Ureter (tissue), 1 donor: Measurements from ENCODE around the gene SFT2D2. TPM values are rescaled to one million over a fixed set of nuclear protein-coding genes. Genes with fewer than 3 reads are reported as not detected.

Source experiments
- DNase-seq: peaks from one replicate; pipeline ENCODE4 v3.0.0-alpha.2; 2020; ENCODE audit warnings: low spot score
- total RNA-seq: library from RNA; stranded (reverse); gene quantifications from one replicate; pipeline ENCODE4 v1.2.4, GENCODE V29; 2023
- donor health status: DM: yes; HTN: yes; CAD: no.

Gene SFT2D2
- total RNA-seq, 1 donor from 2014 or later, result 49.4 TPM

DNA sequence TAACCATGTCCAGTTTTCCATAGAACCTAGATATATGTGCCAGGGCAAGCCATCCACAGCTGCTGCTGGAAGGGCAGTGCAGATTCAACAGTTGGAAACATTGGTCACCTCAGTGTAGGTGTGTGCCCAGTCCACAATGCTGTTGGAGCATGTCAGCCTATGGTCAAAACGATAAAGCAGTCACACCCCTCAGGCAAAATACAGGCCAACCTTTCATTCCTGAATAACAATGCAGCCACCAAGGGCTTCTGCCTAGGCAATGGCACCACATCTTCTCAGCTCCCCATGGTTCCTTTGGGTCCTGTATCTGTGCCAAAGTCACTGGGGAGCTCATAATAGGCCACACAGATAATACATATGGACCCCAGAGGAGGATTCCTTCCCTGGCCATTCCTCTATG is 39.8 kb downstream of the SFT2D2 start:
- no peak for DNase-seq

DNA sequence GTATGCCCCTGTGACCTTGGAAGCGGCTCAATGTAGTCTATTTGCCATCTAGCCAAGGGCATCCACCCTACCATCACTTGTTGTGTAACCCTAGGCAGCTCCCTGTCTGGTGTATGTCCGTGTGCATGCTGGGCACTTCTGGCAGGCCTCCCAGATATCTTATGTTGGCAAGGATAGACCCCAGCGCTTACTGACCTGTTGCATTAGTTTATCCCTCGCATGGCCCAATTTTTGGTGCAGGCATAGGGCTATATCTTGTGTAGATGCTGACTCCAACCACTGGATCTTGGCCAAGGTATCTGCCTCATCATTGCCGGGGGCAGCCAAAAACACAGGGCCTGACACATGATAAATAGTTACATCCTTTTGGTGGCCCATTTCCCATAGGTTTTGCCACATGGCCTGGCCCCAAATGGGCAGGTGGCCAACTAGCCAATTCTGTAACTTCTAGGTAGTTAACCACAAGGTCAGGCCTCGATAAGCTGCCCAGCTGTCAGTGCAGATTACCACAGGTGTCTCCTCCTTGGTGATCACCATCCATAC is 40.9 kb downstream of the SFT2D2 start:
- DNase-seq, result no peak

DNA sequence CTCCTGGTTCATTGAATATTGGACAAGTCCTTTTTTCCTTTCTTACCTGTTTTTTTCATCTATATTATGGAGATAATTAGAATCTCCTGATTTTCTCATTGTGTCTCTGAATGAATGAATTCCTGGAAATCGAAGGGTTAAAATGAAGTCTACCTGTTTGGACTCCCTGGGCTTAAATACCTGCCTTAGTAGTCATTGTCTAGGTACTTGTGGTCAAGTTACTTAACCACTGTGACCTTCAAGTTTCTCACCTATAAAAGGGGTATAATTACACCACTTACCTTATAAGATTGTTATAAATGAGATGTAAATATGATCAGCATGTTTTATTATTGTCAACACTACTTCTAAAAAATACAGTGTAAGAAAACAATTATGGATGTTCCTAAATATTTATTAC is 45.8 kb downstream of the SFT2D2 start:
- DNase-seq, result no peak

DNA sequence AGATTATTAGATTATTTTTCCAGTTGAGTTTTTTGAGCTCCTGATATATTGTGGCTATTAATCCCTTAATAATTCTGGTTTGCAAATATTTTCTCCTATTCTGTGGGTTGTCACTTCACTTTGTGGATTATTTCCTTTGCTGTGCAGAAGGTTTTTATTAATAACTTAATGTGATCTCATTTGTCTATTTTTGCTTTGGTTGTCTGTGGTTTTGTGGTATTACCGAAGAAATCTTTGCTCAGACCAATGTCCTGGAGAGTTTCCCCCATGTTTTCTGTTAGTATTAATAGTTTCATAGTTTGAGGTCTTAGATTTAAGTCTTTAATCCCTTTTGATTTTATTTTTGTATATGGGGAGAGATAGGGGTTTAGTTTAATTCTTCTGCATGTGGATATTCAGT is 47.8 kb downstream of the SFT2D2 start:
- DNase-seq, result no peak

DNA sequence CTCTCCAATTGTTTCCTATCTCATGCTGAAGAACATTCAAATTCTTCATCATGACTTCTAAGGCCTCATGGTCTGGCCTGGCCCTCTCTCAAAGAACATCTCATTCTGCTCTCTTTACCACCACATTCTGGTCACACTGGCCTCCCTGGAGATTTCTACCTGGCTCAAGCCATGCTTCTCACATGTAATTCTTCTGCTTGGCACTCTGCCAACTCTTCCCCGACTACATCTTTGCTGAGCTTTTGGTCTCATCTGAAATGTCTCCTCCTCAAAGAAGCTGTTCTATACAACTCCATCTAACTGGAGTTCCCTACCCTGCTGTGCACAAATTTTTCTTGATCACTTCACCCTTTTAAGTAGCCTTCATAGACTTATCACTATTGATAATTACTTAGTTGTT is 53.4 kb downstream of the SFT2D2 start:
- no peak for DNase-seq

DNA sequence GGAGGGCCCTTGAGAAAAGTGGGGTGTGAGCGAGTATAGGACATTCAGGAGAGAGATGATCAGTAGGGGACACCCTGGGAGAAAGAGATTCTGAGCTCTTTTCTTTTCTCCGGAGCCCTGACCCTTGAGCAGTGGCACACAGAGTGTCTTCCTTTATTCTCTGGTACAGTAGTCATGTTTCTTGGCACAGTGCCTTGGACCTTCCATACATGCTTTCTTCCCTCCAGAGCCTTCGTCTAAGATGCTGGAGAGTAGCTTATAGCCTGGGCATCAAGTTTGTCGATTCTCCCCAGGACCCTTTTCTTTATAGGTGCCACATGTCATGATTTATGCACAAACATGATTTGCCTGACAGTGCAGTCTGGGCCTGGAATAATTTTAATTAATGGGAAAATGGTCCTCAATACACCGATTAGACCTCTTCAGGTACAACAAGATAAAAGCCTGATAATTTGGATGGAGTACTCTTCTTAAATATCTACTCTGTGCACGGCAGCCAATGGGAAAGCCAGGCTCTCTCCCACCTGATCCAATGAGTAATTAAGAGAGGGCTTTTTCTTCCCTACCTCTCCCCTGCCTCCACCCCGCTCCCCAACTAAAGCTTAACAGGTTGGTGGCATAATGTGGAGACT is 54.6 kb downstream of the SFT2D2 start, which contains the start of gene TBX19:
Gene TBX19 (plus strand): TSS at position 582 of the 632 bp plus-strand sequence. CDS start 214 bp downstream, outside the sequence.
- DNase-seq, result no peak

DNA sequence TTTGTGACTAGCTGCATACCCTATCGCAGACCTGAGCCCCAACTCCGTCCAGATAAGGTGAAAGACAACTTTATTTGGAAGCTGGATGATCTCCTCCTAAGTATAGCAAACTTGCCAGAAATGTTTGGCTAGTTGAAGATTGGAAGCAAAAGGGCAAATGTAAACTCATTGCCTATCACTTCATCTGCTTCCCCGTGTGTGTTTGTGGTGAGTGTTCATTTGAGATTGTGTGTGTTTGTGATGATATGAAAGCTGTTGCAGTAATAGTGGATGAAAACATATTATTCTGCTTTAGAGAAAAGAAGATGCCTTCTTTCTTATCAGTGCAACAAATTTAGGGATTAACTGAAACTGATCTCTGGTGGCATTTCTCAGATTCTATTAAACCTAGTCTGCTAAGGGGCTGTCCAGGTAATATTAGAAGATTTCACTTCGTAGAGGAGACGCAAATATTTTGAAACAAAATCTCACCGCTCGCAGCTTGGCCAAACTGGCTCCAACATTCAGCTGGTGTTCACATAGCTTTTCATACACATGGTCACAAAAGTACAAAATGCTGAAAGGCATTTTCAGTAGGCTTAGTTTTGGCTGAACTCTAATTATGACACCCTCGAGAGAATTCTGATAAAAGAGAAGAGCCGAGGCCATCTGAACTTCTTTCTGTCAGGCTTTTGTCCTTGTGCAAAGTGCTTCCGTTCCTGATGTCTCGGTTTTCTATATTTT is 56.0 kb downstream of the SFT2D2 start:
- no peak for DNase-seq

DNA sequence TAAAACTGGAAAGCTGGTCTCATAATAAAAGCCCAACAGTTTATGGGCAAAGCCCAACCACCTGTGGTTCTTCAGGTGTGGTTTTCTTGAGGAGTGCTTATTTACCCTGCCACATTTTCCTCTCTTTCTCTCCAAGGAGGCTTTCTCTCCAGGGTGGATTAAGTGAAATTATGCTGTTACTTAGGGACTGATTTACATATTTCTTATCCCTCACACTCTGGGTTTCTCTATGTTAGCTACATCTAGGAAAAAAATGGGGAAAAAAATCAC is 59.7 kb downstream of the SFT2D2 start:
- no peak for DNase-seq

DNA sequence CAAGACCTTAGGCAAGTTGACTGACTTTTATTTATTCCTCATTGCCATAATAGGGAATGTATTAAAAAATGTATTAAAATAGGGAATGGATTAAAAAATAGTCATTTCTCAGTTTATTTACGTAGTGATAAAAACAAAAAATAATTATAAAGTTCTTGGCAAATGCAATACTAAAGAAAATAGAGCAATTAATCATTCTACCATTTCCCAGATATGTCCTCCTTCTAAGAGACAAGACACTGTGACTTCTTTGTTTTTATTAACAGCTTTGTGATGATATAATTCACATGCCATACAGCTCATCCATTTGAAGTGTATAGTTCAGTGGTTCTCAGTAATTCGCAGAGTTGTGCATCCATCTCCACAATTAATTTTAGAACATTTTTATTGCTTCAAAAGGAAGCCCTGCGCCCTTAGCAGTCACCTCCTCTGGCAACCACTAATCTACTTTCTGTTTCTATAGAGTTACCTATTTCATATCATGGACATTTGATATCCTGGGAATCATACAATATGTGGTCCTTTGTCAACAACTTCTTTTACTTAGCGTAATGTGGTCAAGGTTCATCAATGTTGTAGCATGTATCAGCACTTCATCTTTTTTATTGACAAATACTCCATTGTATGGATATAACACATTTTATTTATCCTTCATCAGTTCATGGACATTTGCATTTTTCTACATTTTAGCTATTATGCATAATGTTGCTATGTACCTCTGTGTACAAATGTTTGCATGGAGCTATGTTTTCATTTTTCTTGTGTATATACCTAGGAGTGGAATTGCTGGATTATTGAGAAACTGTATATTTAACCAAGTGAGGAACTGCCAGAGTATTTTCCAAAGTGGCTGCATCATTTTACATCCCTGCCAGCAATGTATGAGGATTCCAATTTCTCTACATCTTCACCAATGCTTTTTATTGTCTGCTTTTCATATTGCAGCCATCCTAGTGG is 60.4 kb downstream of the SFT2D2 start:
- DNase-seq, result no peak

DNA sequence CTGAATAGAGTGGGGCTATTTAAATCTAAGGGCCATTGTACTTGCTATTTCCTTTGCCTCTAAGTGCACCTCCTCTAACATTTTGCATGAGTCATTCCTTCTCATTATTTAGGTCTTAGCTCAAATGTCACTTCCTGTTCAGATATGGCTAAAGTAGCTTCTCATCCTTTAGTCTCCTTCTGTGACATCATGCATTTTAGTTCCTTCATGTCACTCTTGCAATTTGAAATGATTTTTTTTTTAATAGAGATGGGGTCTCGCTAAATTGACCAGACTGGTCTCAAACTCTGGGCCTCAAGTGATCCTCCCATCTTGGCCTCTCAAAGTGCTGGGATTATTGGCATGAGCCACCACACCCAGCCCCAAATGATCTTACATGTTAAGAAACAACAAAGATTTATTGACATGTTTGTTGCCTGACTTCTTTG is 61.4 kb downstream of the SFT2D2 start:
- no peak for DNase-seq

DNA sequence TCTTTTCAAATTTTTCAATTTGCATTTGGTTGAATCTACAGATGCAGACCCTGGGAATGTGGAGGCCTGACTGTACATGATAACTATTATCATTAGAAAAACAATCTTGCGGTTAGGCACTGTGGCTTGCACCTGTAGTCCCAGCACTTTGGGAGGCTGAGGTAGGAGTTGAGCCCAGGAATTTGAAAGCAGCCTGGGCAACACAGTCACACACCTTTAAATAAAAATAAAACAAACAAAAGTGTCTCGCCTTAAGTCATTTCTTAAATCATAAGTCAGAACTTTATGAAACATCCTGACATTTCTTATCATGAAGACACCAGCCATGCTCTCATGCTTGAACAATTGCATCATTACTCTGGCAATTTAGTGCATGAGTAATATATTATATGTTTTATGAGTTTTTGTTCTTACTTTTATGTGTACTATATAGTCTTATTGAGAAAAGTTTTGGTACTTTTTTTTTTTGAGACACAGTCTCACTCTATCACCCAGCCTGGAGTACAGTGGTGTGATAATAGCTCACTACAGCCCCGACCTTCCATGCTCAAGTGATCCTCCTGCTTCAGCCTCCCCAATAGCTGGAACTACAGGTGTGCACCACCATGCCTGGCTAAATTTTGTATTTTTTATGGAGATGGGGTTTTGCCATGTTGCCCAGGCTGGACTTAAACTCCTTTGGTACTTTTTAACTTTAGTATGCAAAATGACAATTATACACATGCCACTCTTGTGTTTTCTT is 62.7 kb downstream of the SFT2D2 start:
- no peak for DNase-seq

DNA sequence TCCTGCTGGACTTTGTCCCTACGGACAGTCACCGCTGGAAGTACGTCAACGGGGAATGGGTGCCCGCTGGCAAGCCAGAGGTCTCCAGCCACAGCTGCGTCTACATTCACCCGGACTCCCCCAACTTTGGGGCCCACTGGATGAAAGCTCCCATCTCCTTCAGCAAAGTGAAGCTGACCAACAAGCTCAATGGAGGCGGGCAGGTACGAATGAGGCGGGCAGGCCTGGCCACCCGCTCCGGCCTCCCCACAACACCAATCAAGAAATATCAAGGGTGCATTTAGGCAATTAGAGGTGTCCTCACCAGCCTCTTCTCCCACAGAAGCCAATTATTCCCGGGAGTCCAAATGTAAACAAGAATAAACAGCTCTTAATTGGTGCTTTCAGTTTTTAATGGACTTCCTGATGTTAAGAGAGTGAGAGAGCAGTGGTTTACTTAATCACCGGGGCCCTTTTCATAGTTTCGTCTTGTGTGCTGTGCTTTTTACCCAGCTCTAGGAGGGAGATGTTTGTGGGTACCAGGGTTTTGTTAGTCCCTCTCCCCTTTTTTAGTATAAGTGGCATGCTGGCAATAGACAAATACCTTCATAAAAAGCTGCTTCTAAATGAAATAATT is 65.5 kb downstream of the SFT2D2 start:
- DNase-seq, result no peak

DNA sequence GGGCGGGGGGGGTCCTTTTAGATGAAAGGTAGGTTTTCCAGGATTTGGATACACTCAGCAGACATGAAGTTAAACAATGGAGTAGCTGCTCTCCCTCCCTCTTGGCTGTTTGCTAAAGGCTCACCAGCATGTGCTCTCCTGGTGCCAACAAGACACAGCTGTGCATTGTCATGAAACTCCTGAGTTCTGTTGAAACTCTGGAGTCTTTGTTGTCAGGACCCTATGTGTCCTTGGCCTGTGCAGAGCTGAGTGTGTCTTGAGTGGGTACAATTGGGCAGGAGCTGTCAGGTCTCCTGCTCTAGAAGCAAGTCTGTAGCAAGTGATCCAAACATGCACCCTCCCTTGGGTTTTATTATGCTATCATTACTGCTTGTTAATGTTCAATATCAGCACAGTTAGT is 67.6 kb downstream of the SFT2D2 start:
- no peak for DNase-seq

DNA sequence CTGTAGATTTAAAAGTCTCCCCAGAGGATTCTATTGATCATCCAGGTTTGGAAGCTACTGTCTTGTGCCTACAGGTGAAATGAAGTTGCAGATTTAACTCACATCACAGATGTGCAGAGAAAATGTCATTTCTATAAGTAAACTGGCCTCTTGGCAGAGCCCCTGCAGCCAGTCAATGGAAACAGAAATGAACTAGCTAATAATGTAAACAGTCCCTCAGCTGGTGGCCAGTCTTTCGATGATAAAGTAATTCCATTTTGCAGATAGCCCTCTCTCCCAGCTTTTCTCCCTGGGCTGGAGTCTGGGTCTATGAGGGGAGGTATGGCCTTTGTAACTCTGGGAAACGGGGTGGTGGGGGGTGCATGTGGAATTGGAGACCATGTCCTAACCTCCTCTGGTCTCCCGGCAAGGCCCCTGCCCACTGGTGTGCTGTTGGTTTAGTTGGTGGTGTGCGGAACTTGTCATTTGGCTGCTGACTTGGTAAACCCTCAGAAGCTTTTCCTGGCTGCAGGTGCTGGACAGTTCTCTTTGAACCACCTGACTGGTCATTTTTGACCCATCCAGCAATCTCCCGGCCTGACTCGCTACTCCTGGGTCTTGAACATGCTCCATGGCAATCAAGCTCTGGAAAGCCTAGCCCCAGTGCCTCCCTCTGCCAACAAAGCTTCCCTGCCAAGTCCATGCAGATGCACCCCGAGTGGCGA is 69.8 kb downstream of the SFT2D2 start:
- no peak for DNase-seq

DNA sequence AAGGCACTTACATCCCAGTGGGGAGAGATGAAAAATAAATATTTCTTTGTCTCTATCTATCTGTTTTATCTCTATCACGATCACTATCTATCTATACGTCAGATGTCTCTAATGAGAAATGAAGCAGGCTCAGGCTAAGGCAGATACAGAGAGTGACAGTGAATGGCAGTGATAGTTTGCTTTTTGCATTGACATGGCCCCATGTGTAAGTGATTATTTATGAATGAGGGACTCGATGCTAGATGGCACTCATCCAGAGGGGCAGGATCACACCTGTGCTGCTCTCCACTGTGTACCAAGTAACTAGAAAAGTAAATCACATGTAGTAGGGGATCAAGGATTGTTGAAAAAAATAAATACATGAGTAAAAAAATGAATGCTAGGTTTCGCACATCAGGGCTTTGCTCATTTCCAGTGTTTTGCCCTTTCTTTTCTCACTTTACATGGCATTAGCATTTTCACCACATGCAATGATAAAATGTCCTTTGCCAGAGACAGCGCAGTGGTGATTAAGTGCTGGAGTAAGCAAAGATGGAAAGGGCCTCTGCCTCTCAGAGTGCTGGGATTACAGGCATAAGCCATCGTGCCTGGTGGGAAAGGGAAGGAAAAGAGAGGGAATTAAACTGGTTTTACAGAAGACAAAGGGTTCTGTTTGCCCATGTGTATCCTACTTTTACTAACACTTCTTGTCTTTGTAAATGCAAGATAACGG is 71.4 kb downstream of the SFT2D2 start:
- DNase-seq, result no peak

DNA sequence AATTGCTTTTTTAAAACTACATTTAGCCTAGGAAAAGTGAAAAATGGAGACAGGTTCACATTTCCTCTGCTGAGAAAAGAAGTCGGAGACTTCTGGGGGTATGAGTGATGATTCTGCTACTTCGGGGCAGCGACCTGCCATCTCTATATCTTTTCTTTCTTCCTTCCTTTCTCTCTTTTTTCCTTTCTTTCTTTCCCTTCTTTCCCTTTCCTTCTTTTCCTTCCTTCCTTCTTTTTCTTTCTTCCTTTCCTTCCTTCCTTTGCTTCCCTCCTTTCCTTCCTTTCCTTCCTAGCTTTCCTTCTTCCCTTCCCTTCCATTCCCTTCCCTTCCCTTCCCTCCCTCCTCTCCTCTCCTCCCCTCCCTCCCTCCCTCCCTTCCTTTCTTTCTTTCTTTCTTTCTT is 72.6 kb downstream of the SFT2D2 start:
- DNase-seq, result no peak

DNA sequence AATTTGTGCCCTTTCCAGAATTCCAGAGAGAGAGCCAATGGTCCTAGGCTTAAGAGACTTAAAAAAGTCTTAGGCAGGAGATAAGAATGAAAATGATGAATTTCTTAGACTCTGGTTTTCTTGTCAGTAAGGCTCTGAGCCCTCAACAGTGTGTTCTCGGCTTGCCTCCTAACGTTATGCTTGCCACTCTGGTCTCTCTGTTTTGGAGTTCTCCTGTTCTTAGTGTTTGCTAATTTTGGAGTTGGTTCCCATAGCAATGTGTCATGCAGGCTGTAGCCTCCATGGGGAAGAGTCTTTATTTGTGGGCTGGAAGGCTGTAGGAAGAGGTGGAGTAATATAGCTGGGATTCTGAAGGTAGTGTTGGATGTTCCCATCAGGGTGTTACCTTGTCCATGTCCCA is 74.8 kb downstream of the SFT2D2 start:
- DNase-seq, result no peak

DNA sequence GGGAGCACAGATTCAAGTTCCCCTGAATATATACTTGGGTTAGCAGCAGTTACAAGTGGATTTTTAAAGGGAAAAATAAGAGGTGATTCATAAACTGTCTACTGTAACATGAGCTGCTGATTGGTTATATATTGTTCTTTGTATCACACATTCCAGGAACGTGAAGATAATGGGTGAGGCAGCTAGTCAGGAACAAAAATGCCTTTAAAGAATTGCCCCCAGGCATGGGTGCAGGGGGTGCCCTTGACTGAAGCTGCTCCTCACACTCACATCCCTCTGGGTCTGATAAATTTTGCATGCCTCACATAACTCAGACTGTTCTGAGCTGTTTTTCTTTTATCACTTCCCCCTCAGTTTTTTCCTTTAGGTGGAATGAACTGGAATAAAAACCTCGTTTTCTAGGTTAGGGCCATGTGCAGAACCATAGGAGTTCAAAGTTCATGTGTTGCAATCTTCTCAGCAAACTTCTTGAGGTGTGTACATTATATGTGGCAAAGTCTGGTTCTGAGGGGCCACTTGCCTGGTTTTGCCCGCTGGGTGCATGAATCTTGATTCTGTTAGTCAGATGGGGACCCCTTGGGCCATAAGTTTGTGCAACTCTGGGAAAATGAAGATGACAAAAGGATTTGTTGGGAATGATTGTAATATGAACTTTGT is 76.0 kb downstream of the SFT2D2 start:
- DNase-seq, result no peak
